Subcutaneous adipose tissue (tissue), 4 donors: ENCODE measurements around the gene OR9Q1. TPM values are rescaled to one million over a fixed set of nuclear protein-coding genes. Genes with fewer than 3 reads are reported as not detected.

ENCODE experiments used
- CTCF ChIP-seq: fragments of 450-650 bp; IDR thresholded peaks from one replicate; pipeline ENCODE4 v1.5.1; 2016; ENCODE audit warnings: low read depth, mild to moderate bottlenecking, control low read depth, antibody characterized with exemption, moderate library complexity
- total RNA-seq, 4 donors: library from RNA; depleted of rRNA; stranded (reverse); fragments of >200 nt; gene quantifications; one replicate each; pipeline ENCODE4 v1.1.0, GENCODE V29; 2016

Gene OR9Q1
- total RNA-seq, 4 donors from 2014 or later = not detected

GRCh38 chr11:58070585-58070984 is 46.9 kb downstream of the OR9Q1 start:
- TF ChIP-seq CTCF = no peak

- TF ChIP-seq CTCF = no peak
Measured at GRCh38 chr11:58075781-58076180, 52.1 kb downstream of the OR9Q1 start.

GRCh38 chr11:58086528-58086927 is 62.8 kb downstream of the OR9Q1 start:
- TF ChIP-seq CTCF = no peak

- no peak for TF ChIP-seq CTCF
Measured at GRCh38 chr11:58097437-58097836, 73.8 kb downstream of the OR9Q1 start.

GRCh38 chr11:58121096-58121495 is 97.4 kb downstream of the OR9Q1 start:
- no peak for TF ChIP-seq CTCF

- TF ChIP-seq CTCF = no peak
Measured at GRCh38 chr11:58125469-58125868, 101.8 kb downstream of the OR9Q1 start, which contains the start of gene OR9I1. Gene OR9I1, minus strand, starts transcription at chr11:58125530. Its CDS starts 6,086 bp downstream, at chr11:58119444.

GRCh38 chr11:58127350-58127749 is 103.7 kb downstream of the OR9Q1 start:
- TF ChIP-seq CTCF = no peak
